Fibroblast of lung (primary cell): ENCODE results near the gene ENPP6. TPM values are rescaled to one million over a fixed set of nuclear protein-coding genes. Genes with fewer than 3 reads are reported as not detected.

Experiments used
- DNase-seq, 2 donors: peaks; one replicate each; pipeline versions ENCODE4 v3.0.0 to v3.0.0-alpha.2; 2010; ENCODE audit warnings: low read depth in 2 of 2
- H2AFZ ChIP-seq: 2 replicates; pipeline ENCODE4 v1.5.1; 2012; ENCODE audit warnings: low read length, control low read depth, inconsistent platforms
- H3K27ac ChIP-seq: 2 replicates; pipeline ENCODE4 v1.5.1; 2011; ENCODE audit warnings: low read length, control low read depth; ENCODE audit not compliant: insufficient read depth
- H3K27me3 ChIP-seq: 2 replicates; pipeline ENCODE4 v1.5.1; 2011; ENCODE audit warnings: mild to moderate bottlenecking, low read length; ENCODE audit not compliant: control insufficient read depth, insufficient read depth
- H3K36me3 ChIP-seq: 2 replicates; pipeline ENCODE4 v1.5.1; 2011; ENCODE audit warnings: low read length; ENCODE audit not compliant: control insufficient read depth, insufficient read depth
- H3K4me1 ChIP-seq: 2 replicates; pipeline ENCODE4 v1.5.1; 2011; ENCODE audit warnings: low read length; ENCODE audit not compliant: control insufficient read depth, insufficient read depth; ENCODE audit errors: extremely low read depth
- H3K4me2 ChIP-seq: 2 replicates; pipeline ENCODE4 v1.5.1; 2011; ENCODE audit warnings: low read length, control low read depth; ENCODE audit not compliant: insufficient read depth; ENCODE audit errors: extremely low read depth
- H3K4me3 ChIP-seq, 4 experiments: fragments of 200-600 bp in 1 of 4; sonication (generic) in 1 of 4; replicated peaks in 1 of 4; 2 replicates each; pipeline ENCODE4 v1.5.1; 2011 to 2016; ENCODE audit warnings: low read length in 4 of 4, low read depth in 3 of 4, mild to moderate bottlenecking in 3 of 4, control low read depth in 2 of 4, inconsistent platforms in 1 of 4, mixed read lengths in 1 of 4; ENCODE audit not compliant: insufficient read depth in 1 of 4; ENCODE audit errors: control extremely low read depth in 1 of 4
- H3K79me2 ChIP-seq: 2 replicates; pipeline ENCODE4 v1.5.1; 2012; ENCODE audit warnings: mild to moderate bottlenecking, low read length, inconsistent platforms; ENCODE audit not compliant: control insufficient read depth, insufficient read depth
- H3K9ac ChIP-seq: 2 replicates; pipeline ENCODE4 v1.5.1; 2011; ENCODE audit warnings: mild to moderate bottlenecking, low read length, control low read depth; ENCODE audit not compliant: insufficient read depth
- H3K9me3 ChIP-seq: 2 replicates; pipeline ENCODE4 v1.5.1; 2012; ENCODE audit warnings: low read depth, low read length; ENCODE audit not compliant: control insufficient read depth, insufficient read depth
- H4K20me1 ChIP-seq: 2 replicates; pipeline ENCODE4 v1.5.1; 2011; ENCODE audit warnings: low read length; ENCODE audit not compliant: control insufficient read depth, insufficient read depth; ENCODE audit errors: extremely low read depth
- CTCF ChIP-seq, 2 donors: IDR thresholded peaks in 1 of 2; conservative IDR thresholded peaks in 1 of 2; 1 replicate in 1 of 2; 2 replicates in 1 of 2; pipeline ENCODE4 v1.5.1; 2011 to 2012; ENCODE audit warnings: low read length in 2 of 2, control low read depth in 1 of 2, inconsistent platforms in 1 of 2, low read depth in 1 of 2, mild to moderate bottlenecking in 1 of 2
- EZH2 ChIP-seq: IDR thresholded peaks from 2 replicates; pipeline ENCODE4 v1.5.1; 2012; ENCODE audit warnings: low read length, control low read depth, mild to moderate bottlenecking; ENCODE audit errors: missing control alignments
- polyA plus RNA-seq, 2 donors: library from polyadenylated mRNA; depleted of rRNA in 1 of 2; stranded (reverse) in 1 of 2; unstranded in 1 of 2; fragments of >200 nt; gene quantifications; 2 replicates each; pipeline ENCODE4 v1.2.1, GENCODE V29; 2011 to 2012; ENCODE audit warnings: missing spikeins in 1 of 2
- total RNA-seq: library from RNA; depleted of rRNA; stranded (reverse); fragments of >200 nt; gene quantifications from 2 replicates; pipeline ENCODE4 v1.2.1, GENCODE V29; 2014

ENPP6 gene
- total and polyA plus RNA-seq, 2 donors (not counting 1 experiment from before 2014, with no cell fraction given), result 0.17 to 0.33 TPM

- Histone ChIP-seq H3K4me2 (no peak overlapping the region), H3K36me3 (no peaks in the 10 kb centered on the region), H4K20me1 (no peaks in the 10 kb centered on the region), H3K9ac (no peak overlapping the region), H3K4me3 (no peak overlapping the region), H3K27me3 (no peaks in the 10 kb centered on the region), H3K27ac (no peak overlapping the region), H3K4me1 (no peaks in the 10 kb centered on the region), H3K79me2 (no peaks in the 10 kb centered on the region), H2AFZ (no peak overlapping the region), H3K9me3 (no peaks in the 10 kb centered on the region)
- TF ChIP-seq CTCF (conservative IDR thresholded peaks at IDR 0.05 in 1 of 2, IDR thresholded peaks at IDR 0.05 in 1 of 2; ENCODE audit: low read depth in 1 of 2, low read length in 2 of 2) (no peak), EZH2 (no peak)
- no peak for DNase-seq
Observed at GRCh38 chr4:184235526-184235925, 17.9 kb upstream of the ENPP6 start.

- no peak overlapping the region for H3K9ac ChIP-seq
- no peaks in the 10 kb centered on the region for H3K27me3 ChIP-seq
- no peaks in the 10 kb centered on the region for H3K9me3 ChIP-seq
- H3K4me2 ChIP-seq, result no peak overlapping the region
- TF ChIP-seq CTCF (conservative IDR thresholded peaks at IDR 0.05 in 1 of 2, IDR thresholded peaks at IDR 0.05 in 1 of 2; ENCODE audit: low read depth in 1 of 2, low read length in 2 of 2), result no peak
- TF ChIP-seq EZH2, result no peak
- no peak overlapping the region for H3K4me3 ChIP-seq
- no peaks in the 10 kb centered on the region for H3K79me2 ChIP-seq
- no peaks in the 10 kb centered on the region for H3K4me1 ChIP-seq
- DNase-seq, result no peak
- H3K27ac ChIP-seq, result no peak overlapping the region
- no peaks in the 10 kb centered on the region for H3K36me3 ChIP-seq
- no peaks in the 10 kb centered on the region for H4K20me1 ChIP-seq
- no peak overlapping the region for H2AFZ ChIP-seq
Observed at GRCh38 chr4:184234155-184234554, 16.5 kb upstream of the ENPP6 start.

- no peak for DNase-seq
- H3K27ac ChIP-seq, result no peak overlapping the region
- H3K9ac ChIP-seq, result no peak overlapping the region
- no peaks in the 10 kb centered on the region for H3K9me3 ChIP-seq
- H2AFZ ChIP-seq, result no peak overlapping the region
- no peaks in the 10 kb centered on the region for H4K20me1 ChIP-seq
- TF ChIP-seq CTCF (conservative IDR thresholded peaks at IDR 0.05 in 1 of 2, IDR thresholded peaks at IDR 0.05 in 1 of 2; ENCODE audit: low read depth in 1 of 2, low read length in 2 of 2) (no peak), EZH2 (no peak)
- no peaks in the 10 kb centered on the region for H3K4me1 ChIP-seq
- H3K79me2 ChIP-seq, result no peaks in the 10 kb centered on the region
- no peak overlapping the region for H3K4me2 ChIP-seq
- H3K27me3 ChIP-seq, result no peaks in the 10 kb centered on the region
- no peak overlapping the region for H3K4me3 ChIP-seq
- H3K36me3 ChIP-seq, result no peaks in the 10 kb centered on the region
Observed at GRCh38 chr4:184232975-184233374, 15.3 kb upstream of the ENPP6 start.
